ENCODE results near the gene KNDC1. TPM values are rescaled to one million over a fixed set of nuclear protein-coding genes. Genes with fewer than 3 reads are reported as not detected.
A peak's percentile ranks its signal among the peaks of the same experiment; 100 is the strongest.

KNDC1 gene
- polyA plus RNA-seq, 1 donor (not counting 4 experiments of a cell fraction or from before 2014, with no cell fraction given), result 0.20 TPM

GRCh38 chr10:133159611-133159949 lies 439 bp upstream of the KNDC1 start:
- no peaks in the 10 kb centered on the region for H3K4me1 ChIP-seq (ENCODE audit: control insufficient read depth, extremely low read depth, insufficient read depth, low read length)
- H3K9me1 ChIP-seq (ENCODE audit: control insufficient read depth, extremely low read depth, insufficient read depth, low read length), result no peaks in the 10 kb centered on the region
- H3K4me3 ChIP-seq (ENCODE audit: control insufficient read depth in 2 of 3, extremely low read depth in 1 of 3, insufficient read depth in 2 of 3, low read depth in 1 of 3, low read length in 3 of 3), result no peak overlapping the region
- FAIRE-seq (no peak), DNase-seq (ENCODE audit: low read depth, low spot score) (no peak)
- no peaks in the 10 kb centered on the region for H3K9me3 ChIP-seq (ENCODE audit: control insufficient read depth, low read depth, low read length)
- no peaks in the 10 kb centered on the region for H3K36me3 ChIP-seq (ENCODE audit: control insufficient read depth in 2 of 2, extremely low read depth in 1 of 2, insufficient read depth in 2 of 2, low read length in 2 of 2)
- TF ChIP-seq, protein P1, sequence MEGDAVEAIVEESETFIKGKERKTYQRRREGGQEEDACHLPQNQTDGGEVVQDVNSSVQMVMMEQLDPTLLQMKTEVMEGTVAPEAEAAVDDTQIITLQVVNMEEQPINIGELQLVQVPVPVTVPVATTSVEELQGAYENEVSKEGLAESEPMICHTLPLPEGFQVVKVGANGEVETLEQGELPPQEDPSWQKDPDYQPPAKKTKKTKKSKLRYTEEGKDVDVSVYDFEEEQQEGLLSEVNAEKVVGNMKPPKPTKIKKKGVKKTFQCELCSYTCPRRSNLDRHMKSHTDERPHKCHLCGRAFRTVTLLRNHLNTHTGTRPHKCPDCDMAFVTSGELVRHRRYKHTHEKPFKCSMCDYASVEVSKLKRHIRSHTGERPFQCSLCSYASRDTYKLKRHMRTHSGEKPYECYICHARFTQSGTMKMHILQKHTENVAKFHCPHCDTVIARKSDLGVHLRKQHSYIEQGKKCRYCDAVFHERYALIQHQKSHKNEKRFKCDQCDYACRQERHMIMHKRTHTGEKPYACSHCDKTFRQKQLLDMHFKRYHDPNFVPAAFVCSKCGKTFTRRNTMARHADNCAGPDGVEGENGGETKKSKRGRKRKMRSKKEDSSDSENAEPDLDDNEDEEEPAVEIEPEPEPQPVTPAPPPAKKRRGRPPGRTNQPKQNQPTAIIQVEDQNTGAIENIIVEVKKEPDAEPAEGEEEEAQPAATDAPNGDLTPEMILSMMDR (optimal IDR thresholded peaks at IDR 0.05 in 1 of 3, IDR thresholded peaks at IDR 0.05 in 1 of 3, conservative IDR thresholded peaks at IDR 0.05 in 1 of 3; ENCODE audit: extremely low read depth in 1 of 3, insufficient read depth in 2 of 3, low read length in 3 of 3), result no peak
- no peak for TF ChIP-seq EZH2 (IDR thresholded peaks at IDR 0.05; ENCODE audit: low read length)
- H3K9ac ChIP-seq (ENCODE audit: control insufficient read depth, extremely low read depth, insufficient read depth, low read length), result no peak overlapping the region
- H3K79me2 ChIP-seq (ENCODE audit: control insufficient read depth, insufficient read depth, low read length), result no peaks in the 10 kb centered on the region
- peaks cover 40% of the 10 kb centered on the region for H3K27me3 ChIP-seq (ENCODE audit: control insufficient read depth, extremely low read depth, insufficient read depth, low read length)
- H3K27ac ChIP-seq (ENCODE audit: control insufficient read depth, insufficient read depth, low read length), result no peak overlapping the region
- no peak overlapping the region for H3K4me2 ChIP-seq (ENCODE audit: control insufficient read depth, extremely low read depth, insufficient read depth, low read depth, low read length)
- no peak overlapping the region for H2AFZ ChIP-seq (ENCODE audit: control insufficient read depth, low read length)
- no peaks in the 10 kb centered on the region for H4K20me1 ChIP-seq (ENCODE audit: control insufficient read depth, extremely low read depth, insufficient read depth, low read length)
- dilution Hi-C loops (cut with MboI; ENCODE audit: extremely low pct_ligation_motif_present, low sequenced_read_pairs), result no loop called here

DNA sequence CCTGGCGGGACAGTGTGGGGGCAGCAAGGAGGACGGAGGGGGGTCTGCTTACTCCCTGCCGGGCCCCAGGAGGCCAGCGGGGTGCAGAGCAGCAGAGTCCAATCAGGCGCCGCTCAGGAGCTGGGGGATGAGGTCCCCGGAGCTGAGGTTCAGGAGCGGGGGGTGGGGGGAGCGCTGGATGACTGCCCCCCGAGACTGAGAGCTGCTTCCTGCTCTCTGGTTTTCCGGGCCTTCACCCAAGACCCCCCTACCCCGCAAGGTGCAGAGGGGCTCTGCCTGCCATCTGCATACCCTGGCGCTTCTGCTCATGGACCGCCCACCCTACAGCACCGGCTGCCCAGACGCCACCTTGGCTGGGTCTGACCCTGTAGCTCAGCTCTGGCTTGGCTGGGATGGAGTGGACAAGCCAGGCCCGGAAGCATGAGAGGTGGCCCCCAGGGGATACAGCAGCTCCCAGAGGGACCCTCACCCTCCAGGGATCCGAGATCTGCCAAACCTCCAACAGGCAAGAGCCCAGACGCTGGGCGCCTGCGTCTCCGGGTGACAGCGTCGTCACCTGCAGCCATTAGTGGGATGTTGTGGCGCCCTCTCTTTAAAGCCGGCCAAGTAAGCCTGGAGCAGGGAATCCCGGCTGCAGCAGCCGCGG lies 930 bp downstream of the KNDC1 start:
- dilution Hi-C loops (cut with MboI; ENCODE audit: extremely low pct_ligation_motif_present, low sequenced_read_pairs), result no loop called here
- Histone ChIP-seq H3K27ac (ENCODE audit: control insufficient read depth, insufficient read depth, low read length) (no peak overlapping the region), H3K9ac (ENCODE audit: control insufficient read depth, extremely low read depth, insufficient read depth, low read length) (no peak overlapping the region), H3K9me3 (ENCODE audit: control insufficient read depth, low read depth, low read length) (no peaks in the 10 kb centered on the region), H3K9me1 (ENCODE audit: control insufficient read depth, extremely low read depth, insufficient read depth, low read length) (no peaks in the 10 kb centered on the region), H4K20me1 (ENCODE audit: control insufficient read depth, extremely low read depth, insufficient read depth, low read length) (no peaks in the 10 kb centered on the region), H3K4me2 (ENCODE audit: control insufficient read depth, extremely low read depth, insufficient read depth, low read depth, low read length) (no peak overlapping the region), H3K36me3 (ENCODE audit: control insufficient read depth in 2 of 2, extremely low read depth in 1 of 2, insufficient read depth in 2 of 2, low read length in 2 of 2) (no peaks in the 10 kb centered on the region), H3K4me1 (ENCODE audit: control insufficient read depth, extremely low read depth, insufficient read depth, low read length) (no peaks in the 10 kb centered on the region), H3K27me3 (ENCODE audit: control insufficient read depth, extremely low read depth, insufficient read depth, low read length) (peaks cover 40% of the 10 kb centered on the region), H3K4me3 (ENCODE audit: control insufficient read depth in 2 of 3, extremely low read depth in 1 of 3, insufficient read depth in 2 of 3, low read depth in 1 of 3, low read length in 3 of 3) (peak overlapping the region in 1 of 3 experiments; percentile 43), H2AFZ (ENCODE audit: control insufficient read depth, low read length) (no peak overlapping the region), H3K79me2 (ENCODE audit: control insufficient read depth, insufficient read depth, low read length) (no peaks in the 10 kb centered on the region)
- FAIRE-seq (no peak), DNase-seq (ENCODE audit: low read depth, low spot score) (no peak)
- TF ChIP-seq, protein P1 (optimal IDR thresholded peaks at IDR 0.05 in 1 of 3, IDR thresholded peaks at IDR 0.05 in 1 of 3, conservative IDR thresholded peaks at IDR 0.05 in 1 of 3; ENCODE audit: extremely low read depth in 1 of 3, insufficient read depth in 2 of 3, low read length in 3 of 3), result no peak
- TF ChIP-seq EZH2 (IDR thresholded peaks at IDR 0.05; ENCODE audit: low read length), result peak; percentile 70
